HG02870 (cell line): ENCODE data around the gene GKN2.
"Not testable (repeated sequence)": the region's sequence is repeated elsewhere in the genome, so short reads cannot be mapped to it uniquely, and the experiment has no call there.

ENCODE experiments used
- ATAC-seq: cut with Tn5 transposase; IDR thresholded peaks from one replicate; pipeline ENCODE4 v1.9.1; 2021; ENCODE audit warnings: mild to moderate bottlenecking, moderate library complexity; ENCODE audit not compliant: unreplicated experiment

Gene GKN2

DNA sequence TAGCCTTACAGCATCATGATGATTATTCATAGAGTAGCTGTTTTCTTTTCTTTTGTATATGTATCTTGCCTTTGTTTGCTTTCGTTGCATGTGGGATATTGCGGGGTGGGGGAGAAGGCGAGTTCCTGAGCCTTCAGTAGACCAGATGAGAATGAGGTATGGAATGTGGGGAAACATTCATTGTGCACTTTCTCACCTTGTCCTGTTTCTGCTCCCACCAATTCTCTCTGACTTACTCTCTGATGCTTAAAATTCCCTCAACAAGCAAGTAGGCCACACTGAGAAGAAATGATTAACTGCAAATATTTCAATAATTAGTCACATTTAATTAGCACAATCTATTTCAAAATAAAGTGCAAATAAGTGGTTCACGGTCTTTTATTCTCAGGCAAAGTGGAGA lies 31.0 kb downstream of the GKN2 start:
- ATAC-seq: no peak

DNA sequence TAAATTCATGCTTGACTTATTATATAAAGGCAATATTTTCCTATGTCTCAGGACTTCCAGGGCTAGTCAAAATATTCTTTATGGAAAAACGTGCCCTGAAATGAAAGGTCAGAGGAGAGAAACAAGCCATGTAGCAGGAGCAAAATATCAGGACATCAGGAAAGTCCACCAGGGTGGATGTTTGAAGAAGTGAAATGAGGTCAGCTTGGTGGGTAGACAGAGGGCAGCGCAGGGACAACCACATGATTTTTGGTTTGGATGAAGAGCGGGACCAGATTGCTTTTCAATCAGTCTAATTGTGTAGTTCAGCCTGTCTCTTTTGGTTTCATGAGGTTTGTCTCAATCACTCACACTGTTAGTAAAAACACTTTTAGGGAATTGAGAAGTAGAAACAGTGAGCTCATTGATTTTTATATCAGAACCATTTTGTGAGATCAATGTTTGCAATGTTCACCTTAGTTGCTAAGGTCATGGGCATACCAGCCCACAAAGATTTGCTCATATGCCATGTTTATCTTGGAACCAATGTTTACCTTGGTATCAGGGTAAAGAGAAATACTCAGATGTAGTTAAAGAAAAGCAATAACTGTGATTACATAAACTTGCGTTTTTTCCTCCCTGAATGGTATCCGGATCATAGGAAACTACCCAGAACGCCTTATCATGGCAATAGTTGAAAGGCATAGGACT lies 32.1 kb downstream of the GKN2 start:
- ATAC-seq: no peak

DNA sequence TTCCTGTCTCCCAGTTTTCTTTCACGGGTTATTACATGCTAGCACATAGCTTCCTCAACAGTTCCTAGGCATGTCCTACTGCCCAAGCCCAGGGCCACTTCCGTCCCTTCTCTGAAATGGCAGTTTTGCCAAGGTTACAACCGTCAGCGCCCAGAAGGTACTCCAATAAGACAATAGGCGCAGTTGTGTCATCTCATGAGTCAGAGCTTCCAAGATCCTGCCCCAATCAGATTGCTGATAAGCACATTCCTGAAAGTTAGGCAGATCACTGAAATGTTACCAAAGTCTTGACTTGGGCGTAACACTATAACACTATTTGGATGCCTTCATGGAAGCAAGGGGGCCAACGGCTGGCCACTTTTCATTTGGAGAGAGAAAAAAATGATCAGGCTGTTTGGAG lies 34.2 kb downstream of the GKN2 start:
- ATAC-seq: no peak

DNA sequence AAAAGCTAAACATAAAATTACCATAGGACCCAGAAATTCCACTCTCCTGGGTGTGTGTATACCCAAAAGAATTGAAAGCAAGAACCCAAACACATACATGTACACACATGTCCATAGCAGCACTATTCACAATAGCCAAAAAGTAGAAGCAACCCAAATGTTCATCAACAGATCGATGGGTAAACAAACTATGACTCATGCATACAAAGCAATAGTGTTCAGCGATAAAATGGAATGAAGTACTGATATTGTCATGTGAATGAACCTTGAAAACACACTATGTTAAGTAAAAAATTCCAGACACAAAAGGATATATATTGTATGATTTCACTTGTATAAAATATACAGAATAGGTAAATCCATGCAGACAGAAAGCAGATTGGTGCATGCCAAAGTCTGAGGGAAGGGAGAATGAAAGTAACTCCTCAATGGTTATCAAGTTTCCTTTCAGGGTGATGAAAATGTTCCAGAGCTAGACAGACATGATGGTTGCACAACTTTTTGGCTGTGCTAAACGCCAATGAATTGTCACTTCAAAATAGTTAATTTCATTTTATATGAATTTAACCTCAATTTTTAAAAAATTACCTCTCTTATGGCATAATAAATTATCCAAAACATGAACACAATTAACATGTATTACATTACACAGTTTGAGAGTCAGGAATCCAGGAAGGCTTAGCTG lies 35.5 kb downstream of the GKN2 start:
- ATAC-seq: no peak

DNA sequence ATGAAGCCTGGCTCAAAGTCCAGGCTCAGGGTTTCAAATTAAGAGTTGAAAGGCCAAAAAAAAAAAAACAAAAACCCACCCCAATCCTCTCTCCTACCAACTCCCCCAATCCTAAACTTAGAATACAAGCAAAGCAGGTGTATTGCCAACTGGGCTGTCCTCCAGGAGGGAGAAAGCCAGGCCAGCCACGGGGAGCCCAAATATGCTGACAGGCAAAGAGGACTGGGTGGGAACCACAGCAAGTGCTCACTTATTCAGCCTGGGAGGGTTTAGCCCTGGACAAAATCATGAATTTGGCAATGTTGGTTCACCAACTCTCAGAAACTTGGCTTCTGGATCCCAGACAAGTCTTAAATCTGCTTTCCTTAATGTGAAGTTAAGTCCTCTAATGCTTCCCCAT lies 36.5 kb downstream of the GKN2 start:
- ATAC-seq: no peak

DNA sequence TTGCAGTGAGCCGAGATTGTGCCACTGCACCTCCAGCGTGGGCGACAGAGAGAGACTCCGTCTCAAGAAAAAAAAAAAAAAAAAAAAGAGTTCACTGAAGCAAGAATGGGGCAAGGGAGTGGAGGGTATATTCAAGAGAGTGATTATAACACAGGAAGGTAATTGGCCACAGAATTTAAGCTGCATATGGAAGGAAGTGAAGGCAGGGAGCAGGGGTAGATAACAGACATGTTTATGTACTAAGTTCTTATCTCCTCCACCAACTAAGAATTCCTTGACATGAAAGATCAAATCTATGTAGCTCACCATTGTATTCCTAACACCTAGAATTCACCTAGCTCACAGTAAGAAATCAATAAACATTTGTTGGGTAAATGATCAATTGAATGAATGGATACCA lies 37.3 kb downstream of the GKN2 start:
- no peak for ATAC-seq

DNA sequence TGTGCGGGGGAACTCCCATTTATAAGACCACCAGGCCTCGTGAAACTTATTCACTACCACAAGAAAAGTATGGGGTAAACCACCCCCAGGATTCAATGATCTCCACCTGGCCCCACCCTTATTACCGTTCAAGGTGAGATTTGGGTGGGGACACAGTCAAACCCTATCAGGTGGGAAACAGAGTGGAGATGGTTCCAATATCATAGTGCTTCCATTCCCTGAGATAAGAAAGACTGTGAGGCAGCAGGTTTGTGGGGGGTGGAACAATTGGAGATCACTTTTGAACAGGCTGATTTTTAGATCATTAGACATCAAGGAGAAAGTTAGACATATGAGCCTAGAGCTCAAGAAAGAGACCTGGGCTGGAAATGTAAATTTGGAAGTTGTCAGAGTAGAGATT lies 39.3 kb downstream of the GKN2 start:
- no peak for ATAC-seq

DNA sequence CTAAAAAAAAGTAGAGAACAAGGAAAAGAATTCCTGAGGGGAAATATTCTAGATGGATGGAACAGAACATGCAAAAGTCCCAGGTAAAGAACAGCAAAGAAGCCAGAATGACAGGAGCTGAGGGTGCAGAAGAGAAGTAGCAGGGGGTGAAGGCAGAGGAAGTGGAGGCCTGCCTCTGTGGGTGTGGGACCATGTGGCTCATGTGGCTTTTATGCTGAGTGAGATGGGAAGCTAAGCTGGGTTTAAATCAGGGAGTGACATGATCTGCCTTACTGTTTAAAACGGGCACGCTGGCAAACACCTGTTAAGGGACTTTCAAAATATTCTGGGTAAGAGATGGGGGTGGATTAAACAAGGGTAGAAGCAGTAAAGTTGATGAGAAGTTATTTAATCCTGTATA lies 40.0 kb downstream of the GKN2 start:
- ATAC-seq: no peak

DNA sequence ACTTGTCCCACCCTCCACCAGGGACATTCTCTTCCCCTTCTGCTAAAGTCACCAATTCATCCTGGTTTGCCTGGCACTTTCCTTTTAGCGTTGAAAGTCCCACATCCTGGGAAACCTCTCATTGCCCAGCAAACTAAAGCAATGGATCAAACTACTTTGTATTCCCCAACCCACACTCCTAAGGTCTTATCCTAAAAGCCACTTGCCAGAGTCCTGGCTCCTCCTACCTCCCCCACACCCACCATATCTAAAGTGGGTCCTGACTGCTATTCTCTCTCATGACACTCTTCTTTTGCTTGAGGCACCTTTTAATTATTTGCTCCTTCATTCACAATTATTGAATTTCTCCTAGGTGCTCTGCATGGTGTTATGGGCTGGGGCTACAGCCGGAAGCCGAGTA lies 40.6 kb downstream of the GKN2 start:
- no peak for ATAC-seq

DNA sequence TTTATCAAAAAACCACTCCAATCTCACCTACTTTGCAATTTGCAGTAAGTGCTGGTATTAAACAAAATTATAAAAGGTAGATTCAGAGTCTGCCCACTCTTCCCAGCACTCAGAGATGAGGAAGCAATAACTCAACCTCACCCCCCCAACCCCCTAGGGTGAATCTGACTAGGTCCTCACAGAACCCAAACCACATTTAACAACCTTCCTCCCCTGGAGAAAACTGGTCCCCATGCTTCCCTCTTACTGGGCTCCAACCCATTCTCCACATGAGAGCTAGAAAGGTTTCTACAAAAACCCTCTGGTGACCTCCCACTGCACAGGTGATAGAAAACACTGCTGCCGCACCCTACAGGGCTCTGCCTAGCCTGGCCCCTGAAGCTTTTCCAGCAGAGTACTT lies 41.0 kb downstream of the GKN2 start:
- no peak for ATAC-seq

DNA sequence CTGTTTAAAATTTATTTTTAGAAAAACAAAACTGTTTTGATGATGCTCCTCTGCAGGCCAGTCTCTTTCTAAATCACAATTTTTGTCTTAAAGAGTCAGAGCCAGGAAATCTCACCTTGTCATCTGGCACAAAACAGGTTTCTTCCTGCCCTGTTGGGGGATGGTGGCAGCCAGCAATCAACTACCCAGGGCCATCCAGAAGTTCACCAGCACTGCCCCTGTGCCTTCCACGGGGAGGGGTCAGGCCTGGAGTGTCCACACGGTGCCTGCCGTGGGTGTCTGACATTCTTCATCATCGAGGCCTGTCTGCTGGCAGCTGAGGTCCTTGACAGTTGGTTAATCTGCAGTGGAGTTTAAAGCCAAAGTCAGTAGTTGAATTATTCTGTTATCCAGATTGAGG lies 41.4 kb downstream of the GKN2 start:
- no peak for ATAC-seq

DNA sequence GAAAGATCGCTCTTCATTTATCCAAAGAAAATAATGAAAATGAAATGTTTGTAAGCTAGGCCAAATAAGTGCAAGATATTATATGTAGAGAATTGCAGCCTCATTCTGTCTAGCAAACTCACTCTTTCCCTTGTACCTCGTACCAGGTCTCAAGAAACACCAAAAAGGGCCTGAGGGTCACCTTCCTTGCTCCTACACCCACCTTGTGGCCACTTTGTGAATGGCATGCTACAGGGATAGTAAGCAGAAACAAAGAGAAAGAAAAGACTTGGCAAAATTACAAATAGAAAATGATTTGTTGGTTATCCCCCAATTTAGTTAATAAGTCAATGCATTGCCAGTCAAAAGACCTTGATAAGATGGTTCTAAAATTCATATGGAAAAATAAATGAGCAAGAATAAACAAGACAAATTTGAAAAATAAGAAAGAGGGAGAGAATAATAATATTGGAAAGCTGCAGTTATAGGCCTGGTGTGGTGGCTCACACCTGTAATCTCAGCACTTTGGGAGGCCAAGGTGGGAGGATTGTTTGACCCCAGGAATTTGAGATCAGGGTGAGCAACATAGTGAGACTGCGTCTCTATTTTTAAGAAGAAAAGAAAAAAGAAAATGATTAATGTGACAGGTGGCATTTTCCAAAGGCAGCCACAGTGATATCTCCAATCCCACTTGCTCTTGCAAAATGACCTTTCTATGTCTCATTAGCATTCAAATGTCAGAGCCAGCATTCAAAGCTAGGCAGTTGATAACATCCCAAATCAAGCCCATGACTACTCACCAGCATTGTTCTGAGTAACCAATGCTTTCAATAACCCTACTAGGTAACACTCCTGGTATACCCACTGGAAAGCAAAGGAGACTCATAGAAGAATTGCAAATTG lies 42.7 kb downstream of the GKN2 start:
- ATAC-seq: no peak

DNA sequence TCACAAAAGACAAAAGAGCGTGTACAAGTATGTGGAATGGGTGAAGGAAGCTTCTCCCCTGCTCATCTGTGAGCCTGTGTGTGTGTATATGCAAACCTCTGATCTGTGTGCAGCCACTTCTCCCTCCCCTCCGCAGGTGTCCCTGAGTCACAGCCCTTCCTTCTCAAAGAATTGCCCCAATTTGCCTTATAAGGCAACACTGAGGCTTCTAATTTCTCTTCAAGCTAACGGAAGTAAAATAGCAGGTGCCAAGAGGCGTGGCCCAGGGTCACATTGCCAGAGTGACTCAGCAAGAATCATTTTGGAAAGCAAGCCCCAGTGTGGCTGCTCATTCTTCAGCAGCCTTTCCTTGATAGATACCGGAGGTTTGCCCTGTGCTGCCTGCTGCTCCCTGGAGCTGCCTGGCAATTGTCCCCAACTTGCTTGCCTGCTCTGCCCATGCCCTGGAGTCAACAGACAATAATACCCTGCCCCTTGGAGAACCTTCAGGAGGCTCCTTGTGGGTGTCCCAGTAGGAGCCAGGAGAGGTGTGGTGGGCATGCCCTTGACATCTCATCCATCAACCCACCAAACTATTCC lies 44.2 kb downstream of the GKN2 start:
- ATAC-seq: peak; percentile 88

DNA sequence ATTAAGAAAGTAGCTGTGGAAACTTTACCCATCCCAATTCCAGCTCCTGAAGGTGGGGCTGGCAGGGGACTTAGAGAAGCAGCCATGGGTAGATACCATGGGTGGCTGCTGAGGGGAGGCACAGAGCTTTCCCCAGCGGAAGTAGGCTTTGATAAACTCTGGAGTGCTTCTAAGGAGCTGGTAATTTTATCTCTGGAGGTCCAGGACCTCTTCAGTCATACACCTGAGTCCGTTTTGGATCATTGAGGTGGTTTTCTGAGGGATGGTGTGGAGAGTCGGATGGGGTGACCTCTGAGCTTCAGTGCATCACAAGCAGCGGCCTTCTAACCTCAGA lies 44.8 kb downstream of the GKN2 start:
- peak; percentile 12 for ATAC-seq

DNA sequence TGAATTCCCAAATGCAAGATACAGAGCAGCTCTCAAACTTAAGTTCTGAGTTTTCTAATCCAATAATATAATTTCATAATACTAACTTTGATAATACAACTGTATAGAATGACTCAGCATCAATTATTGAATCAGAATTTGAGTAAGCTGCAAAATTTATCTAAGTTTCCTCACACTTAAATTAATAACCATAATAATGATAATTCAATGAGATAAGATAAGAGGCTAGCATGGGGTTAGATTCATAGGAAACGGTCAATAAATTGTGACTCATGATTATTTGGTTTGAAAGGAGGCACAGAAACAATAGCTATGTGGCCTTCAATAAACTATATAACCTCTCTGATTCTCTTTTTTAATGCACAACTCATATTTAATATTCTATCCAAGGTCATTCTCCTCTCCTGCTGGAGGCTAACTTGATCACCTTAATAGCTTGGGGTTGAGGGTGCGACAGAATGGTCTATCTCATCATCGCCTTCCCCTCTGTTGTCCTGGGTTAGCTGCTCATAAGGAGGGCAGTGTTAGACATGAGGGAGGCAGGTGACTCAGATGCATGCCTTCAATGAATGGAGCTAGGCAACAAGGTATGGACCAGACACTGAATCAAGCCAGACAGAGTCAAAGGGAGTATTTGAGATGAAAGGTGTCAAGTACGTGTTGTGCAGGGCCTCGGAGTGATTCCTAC lies 45.3 kb downstream of the GKN2 start:
- no peak for ATAC-seq

DNA sequence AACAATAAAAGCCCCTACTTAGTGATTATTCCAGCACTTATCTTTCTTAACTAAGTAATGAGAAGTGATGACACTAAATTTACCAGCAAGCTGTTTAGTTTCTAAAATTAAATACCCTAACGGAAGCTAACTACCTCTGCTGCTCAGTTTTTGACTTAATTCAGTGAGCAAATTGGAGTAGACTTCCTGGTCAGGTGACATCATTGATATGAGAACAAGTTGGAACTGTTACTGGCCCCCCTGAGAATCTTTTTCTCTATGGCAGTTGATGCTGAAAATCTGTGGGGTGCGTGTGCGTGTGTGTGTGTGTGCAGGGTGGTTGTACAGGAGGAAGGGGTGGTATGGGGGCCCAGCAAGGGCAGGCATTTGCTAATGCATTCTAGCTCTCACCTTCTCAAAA lies 46.0 kb downstream of the GKN2 start:
- ATAC-seq: no peak

DNA sequence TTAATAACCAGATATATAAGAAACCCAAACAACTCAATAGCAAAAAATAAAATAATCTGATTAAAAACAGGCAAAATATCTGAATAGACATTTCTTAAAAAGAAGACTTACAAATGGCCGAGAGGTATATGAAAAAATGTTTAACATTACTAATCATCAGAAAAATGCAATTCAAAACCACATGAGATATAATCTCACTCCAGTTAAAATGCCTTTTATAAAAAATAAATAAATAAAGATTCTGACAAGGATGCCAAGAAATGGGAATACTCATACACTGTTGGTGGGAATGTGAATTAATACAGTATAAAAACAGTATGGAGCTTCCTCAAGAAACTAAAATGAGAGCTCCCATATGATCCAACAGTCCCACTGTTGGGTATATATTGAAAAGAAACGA lies 47.6 kb downstream of the GKN2 start:
- no peak for ATAC-seq

DNA sequence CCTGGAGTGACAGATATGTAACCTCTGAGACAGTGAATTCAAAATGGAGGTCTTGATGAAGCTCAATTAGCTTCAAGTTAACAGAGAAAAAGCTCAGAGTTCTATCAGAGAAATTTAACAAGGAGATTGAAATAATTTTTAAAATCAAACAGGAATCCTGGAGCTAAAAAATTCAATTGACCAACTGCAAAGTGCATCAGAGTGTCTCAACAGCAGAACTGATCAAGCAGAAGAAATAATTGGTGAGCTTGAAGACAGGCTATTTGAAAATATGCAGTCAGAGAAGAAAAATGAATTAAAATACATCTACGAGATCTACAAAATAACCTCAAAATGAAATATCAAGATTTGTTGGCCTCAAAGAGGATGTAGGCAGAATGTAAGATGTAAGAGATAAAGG lies 51.1 kb downstream of the GKN2 start:
- ATAC-seq: no peak

DNA sequence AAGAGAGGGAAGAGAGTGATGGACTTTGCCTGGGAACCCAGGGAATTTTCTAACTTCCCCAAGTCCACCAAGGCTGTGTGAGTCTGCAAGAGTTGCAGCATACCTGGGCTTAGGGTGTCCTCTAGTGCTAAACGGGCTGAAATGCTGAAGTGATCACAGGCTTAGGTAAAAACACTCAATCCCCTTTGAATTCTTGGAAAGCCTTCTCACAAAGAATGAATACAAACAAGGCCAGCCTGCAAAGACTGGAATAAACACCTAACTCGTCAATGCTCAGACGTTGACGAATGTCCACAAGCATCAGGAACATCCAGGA lies 51.5 kb downstream of the GKN2 start:
- ATAC-seq: no peak

DNA sequence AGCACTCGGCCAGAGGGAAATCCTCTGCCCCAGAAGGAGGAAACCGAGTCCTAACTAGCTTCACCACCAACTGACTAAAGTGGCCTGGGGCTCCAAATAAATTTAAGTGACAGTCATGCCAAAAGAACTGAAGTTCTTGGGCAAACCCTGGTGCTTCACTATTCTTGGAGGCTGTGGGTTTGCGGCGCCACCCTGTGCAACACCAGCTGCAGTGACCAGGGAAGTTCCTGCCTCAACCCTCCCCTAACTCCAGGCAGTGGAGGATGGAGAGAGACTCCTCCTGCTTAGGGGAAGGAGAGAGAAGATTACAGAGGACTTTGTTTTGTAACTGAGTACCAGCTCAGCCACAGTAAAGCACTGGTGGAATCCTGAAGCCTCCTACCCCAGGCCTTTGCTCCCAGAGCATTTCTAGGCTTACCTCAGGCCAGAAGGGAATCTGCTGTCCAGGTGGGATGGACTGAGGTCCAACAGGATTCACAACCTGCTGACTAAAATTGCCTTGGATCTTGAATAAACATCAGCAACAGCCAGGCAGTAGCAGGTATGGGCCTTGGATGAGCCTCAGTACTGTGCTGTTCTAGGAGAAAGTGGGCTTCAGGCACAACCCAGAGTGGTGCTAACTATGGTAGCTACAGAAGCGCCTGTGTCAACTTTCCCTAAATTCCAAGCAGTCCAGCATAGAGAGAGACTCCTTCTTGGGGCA lies 52.0 kb downstream of the GKN2 start:
- no peak for ATAC-seq

DNA sequence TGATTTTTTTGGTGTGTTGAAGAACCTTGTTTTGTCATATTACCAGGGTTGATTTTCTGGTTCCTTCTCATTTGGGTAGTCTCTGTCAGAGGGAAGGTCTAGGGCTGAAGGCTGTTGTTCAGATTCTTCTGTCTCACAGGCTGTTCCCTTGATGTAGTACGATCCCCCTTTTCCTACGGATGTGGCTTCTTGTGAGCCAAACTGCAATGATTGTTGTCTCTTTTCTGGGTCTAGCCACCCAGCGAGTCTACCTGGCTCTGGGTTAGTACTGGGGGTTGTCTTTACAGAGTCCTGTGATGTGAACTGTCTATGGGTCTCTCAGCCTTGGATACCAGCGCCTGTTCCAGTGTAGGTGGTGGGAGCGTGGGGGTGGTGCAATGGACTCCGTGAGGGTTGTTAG lies 56.7 kb downstream of the GKN2 start:
- ATAC-seq: not testable (repeated sequence)
